Peyer's patch (tissue), 4 donors: Measurements from ENCODE around the gene ELOVL5. TPM values are rescaled to one million over a fixed set of nuclear protein-coding genes. Genes with fewer than 3 reads are reported as not detected.
"Not testable (repeated sequence)": the region's sequence is repeated elsewhere in the genome, so short reads cannot be mapped to it uniquely, and the experiment has no call there.

Experiments used
- DNase-seq, 3 donors: peaks; one replicate each; pipeline ENCODE4 v3.0.0-alpha.2; 2017 to 2019
- H3K27ac ChIP-seq, 4 donors: fragments of 200-600 bp; sonication (generic); one replicate each; pipeline ENCODE4 v1.5.1; 2016 to 2019
- H3K27me3 ChIP-seq, 2 donors: fragments of 200-600 bp; sonication (generic); one replicate each; pipeline ENCODE4 v1.5.1; 2019
- H3K36me3 ChIP-seq, 3 donors: fragments of 200-600 bp; sonication (generic); one replicate each; pipeline ENCODE4 v1.5.1; 2016 to 2019
- H3K4me1 ChIP-seq, 4 donors: fragments of 200-600 bp; sonication (generic); one replicate each; pipeline ENCODE4 v1.5.1; 2016 to 2019
- H3K4me3 ChIP-seq, 4 donors: fragments of 200-600 bp; sonication (generic); 1 replicate in 3 of 4; 2 replicates in 1 of 4; pipeline ENCODE4 v1.5.1; 2016 to 2019; ENCODE audit warnings: mild to moderate bottlenecking in 1 of 4
- H3K9me3 ChIP-seq, 4 donors: fragments of 200-600 bp; sonication (generic); one replicate each; pipeline ENCODE4 v1.5.1; 2016 to 2019; ENCODE audit warnings: mild to moderate bottlenecking in 1 of 4
- POLR2A ChIP-seq, 2 donors: fragments of 450-650 bp; IDR thresholded peaks; one replicate each; pipeline ENCODE4 v1.5.1; 2017; ENCODE audit warnings: antibody characterized with exemption in 2 of 2, mild to moderate bottlenecking in 2 of 2, moderate library complexity in 2 of 2
- total RNA-seq, 4 donors: library from RNA; depleted of rRNA; stranded (reverse); fragments of >200 nt; gene quantifications; one replicate each; pipeline ENCODE4 v1.1.0, GENCODE V29; 2016
- TF ChIP-seq, protein P1 (sequence below), 6 experiments: fragments of 450-650 bp in 4 of 6; fragments of 200-600 bp in 2 of 6; sonication (generic) in 1 of 6; IDR thresholded peaks; one replicate each; pipeline ENCODE4 v1.5.1; 2017 to 2019; ENCODE audit warnings: antibody characterized with exemption in 6 of 6, mild to moderate bottlenecking in 3 of 6, moderate library complexity in 1 of 6

ELOVL5 gene
- total RNA-seq, 4 donors from 2014 or later = 40.3 to 101 (median 78.6) TPM

DNA sequence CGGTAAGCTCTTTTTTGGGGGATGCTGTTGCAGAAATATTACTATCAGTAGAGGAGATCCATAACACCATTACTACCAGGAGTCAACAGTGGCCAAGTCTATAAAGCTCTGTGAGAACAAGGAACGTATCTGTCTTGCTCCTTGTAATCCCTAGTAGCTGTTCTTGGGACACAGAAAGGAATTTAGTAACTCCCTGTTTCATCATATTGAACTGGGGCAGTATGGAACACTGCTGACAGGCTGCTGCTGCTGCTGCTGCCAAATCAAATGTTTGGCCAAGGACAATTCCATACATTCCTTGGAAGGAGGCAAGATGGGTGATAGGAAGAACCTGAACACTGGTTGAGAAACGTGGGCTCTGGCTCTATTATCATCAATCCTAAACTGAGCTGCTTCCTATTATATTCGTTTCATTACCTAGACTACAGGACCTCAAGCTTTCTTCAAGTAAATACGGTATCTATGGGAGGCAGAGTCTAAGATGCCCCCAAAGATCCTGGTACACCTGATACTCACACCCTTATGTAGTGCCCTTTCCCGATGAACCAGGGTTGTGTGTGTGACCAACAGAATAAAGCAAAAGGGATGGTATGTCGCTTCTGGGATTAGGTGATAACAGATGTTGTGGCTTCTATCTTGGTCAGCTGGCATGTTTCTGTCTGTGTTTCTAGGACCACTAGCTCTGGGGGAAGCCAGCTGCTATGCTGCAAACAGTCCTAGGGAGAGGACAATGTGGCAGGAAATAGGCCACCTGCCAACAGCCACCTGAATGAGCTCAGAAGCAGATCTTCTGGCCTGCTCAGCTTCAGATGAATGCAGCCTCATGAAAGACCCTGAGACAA, 39.5 kb downstream of the ELOVL5 start:
- Histone ChIP-seq H3K4me1 (peaks cover 0 to 27% (median 12%) of the 10 kb centered on the region in 4 donors), H3K4me3 (no peak overlapping the region), H3K27ac (peak overlapping the region in 3 of 4 donors; percentile 9 to 85 (median 28)), H3K9me3 (no peaks in the 10 kb centered on the region), H3K27me3 (no peaks in the 10 kb centered on the region), H3K36me3 (no peaks in the 10 kb centered on the region)
- no peak for TF ChIP-seq POLR2A (IDR thresholded peaks at IDR 0.05)
- TF ChIP-seq, protein P1, sequence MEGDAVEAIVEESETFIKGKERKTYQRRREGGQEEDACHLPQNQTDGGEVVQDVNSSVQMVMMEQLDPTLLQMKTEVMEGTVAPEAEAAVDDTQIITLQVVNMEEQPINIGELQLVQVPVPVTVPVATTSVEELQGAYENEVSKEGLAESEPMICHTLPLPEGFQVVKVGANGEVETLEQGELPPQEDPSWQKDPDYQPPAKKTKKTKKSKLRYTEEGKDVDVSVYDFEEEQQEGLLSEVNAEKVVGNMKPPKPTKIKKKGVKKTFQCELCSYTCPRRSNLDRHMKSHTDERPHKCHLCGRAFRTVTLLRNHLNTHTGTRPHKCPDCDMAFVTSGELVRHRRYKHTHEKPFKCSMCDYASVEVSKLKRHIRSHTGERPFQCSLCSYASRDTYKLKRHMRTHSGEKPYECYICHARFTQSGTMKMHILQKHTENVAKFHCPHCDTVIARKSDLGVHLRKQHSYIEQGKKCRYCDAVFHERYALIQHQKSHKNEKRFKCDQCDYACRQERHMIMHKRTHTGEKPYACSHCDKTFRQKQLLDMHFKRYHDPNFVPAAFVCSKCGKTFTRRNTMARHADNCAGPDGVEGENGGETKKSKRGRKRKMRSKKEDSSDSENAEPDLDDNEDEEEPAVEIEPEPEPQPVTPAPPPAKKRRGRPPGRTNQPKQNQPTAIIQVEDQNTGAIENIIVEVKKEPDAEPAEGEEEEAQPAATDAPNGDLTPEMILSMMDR (IDR thresholded peaks at IDR 0.05) = no peak
- DNase-seq = peak in 2 of 3 donors; percentile 64 to 78

DNA sequence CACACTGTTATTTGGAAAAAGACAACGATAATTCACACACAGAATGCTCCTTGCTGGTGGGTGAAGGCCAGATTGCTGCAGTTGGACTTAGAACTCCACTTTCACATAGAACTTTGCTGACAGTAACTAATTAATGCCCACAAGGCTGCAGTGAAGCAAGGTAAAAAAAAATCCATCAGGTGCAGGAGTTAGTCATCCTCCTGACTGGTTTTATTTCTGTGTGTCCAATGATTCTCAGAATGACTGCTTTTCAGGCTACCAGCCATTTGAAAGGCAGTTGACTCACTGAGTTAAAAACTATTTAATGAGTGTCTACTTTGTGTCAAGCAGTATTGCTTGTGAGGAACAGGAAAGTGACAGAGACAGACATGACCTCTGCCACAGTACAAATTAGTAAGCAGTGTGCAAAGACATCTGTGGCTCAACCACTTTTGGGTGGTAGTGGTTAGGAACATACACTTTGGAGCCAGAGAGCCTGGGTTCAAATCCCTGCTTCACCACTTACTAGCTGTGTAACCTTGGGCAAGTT, 41.9 kb downstream of the ELOVL5 start:
- Histone ChIP-seq H3K9me3 (no peaks in the 10 kb centered on the region), H3K27ac (peak overlapping the region in 3 of 4 donors; percentile 39 to 85 (median 55)), H3K4me3 (no peak overlapping the region), H3K4me1 (peaks cover 0 to 43% (median 10%) of the 10 kb centered on the region in 4 donors), H3K36me3 (no peaks in the 10 kb centered on the region), H3K27me3 (no peaks in the 10 kb centered on the region)
- DNase-seq = no peak
- TF ChIP-seq POLR2A (IDR thresholded peaks at IDR 0.05) = no peak
- TF ChIP-seq, protein P1 (IDR thresholded peaks at IDR 0.05) = no peak

DNA sequence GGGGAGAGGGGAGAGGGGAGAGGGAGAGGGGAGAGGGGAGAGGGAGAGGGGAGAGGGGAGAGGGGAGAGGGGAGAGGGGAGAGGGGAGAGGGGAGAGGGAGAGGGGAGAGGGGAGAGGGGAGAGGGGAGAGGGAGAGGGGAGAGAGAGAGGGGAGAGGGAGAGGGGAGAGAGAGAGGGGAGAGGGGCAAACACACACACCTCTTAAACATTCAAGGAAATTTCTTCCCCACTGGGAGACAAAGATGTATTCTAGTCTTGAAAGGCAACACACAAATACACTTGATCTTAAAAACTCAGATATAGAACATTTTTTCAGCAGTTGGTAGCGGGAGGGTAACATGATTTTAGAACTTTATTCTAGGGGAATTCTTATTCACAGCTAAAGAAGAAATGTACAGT, 42.5 kb downstream of the ELOVL5 start:
- not testable (repeated sequence) for H3K36me3 ChIP-seq, H3K9me3 ChIP-seq, H3K27me3 ChIP-seq, H3K4me3 ChIP-seq, DNase-seq
- peaks cover 0 to 49% (median 13%) of the 10 kb centered on the region in 4 donors for H3K4me1 ChIP-seq
- peak overlapping the region in 3 of 4 donors; percentile 7 to 85 (median 55) for H3K27ac ChIP-seq

DNA sequence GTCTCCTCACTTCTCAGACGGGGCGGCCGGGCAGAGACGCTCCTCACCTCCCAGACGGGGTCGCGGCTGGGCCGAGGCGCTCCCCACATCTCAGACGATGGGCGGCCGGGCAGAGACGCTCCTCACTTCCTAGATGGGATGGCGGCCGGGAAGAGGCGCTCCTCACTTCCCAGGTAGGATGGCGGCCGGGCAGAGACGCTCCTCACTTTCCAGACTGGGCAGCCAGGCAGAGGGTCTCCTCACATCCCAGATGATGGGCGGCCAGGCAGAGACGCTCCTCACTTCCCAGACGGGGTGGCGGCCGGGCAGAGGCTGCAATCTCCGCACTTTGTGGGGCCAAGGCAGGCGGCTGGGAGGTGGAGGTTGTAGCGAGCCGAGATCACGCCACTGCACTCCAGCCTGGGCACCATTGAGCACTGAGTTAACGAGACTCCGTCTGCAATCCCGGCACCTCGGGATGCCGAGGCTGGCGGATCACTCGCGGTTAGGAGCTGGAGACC, 43.2 kb downstream of the ELOVL5 start:
- H3K9me3 ChIP-seq, H3K4me3 ChIP-seq, H3K27me3 ChIP-seq, DNase-seq, H3K27ac ChIP-seq, H3K36me3 ChIP-seq: not testable (repeated sequence)
- H3K4me1 ChIP-seq = peaks cover 0 to 56% (median 17%) of the 10 kb centered on the region in 4 donors

- not testable (repeated sequence) for DNase-seq
- peaks cover 0 to 62% (median 16%) of the 10 kb centered on the region in 4 donors for H3K4me1 ChIP-seq
Measured at GRCh38 chr6:53304953-53305352, 43.8 kb downstream of the ELOVL5 start.

GRCh38 chr6:53302678-53303360, 45.9 kb downstream of the ELOVL5 start:
- no peak for DNase-seq

More at GRCh38 chr6:53304953-53305352, 43.8 kb downstream of the ELOVL5 start:
- not testable (repeated sequence) for H3K27ac ChIP-seq, H3K36me3 ChIP-seq, H3K4me3 ChIP-seq, H3K9me3 ChIP-seq, H3K27me3 ChIP-seq

More at GRCh38 chr6:53302678-53303360, 45.9 kb downstream of the ELOVL5 start:
- no peak for TF ChIP-seq POLR2A (IDR thresholded peaks at IDR 0.05)
- TF ChIP-seq, protein P1 (IDR thresholded peaks at IDR 0.05) = no peak
- Histone ChIP-seq H3K36me3 (no peaks in the 10 kb centered on the region), H3K9me3 (no peaks in the 10 kb centered on the region), H3K4me1 (peaks cover 0 to 52% (median 10%) of the 10 kb centered on the region in 4 donors), H3K27me3 (no peaks in the 10 kb centered on the region), H3K27ac (peak overlapping the region in 1 of 4 donors; percentile 18), H3K4me3 (no peak overlapping the region)
